Measurements from ENCODE around the gene PIGT.

GRCh38 chr20:45470937-45471336 lies 55.0 kb downstream of the PIGT start:
- TF ChIP-seq CTCF (conservative IDR thresholded peaks at IDR 0.05; ENCODE audit: low read length) (no peak; the same call in 1 of the 2 replicates), EZH2phosphoT487 (IDR thresholded peaks at IDR 0.05; ENCODE audit: borderline replicate concordance, low read depth, low read length) (no peak)
